Memory B cell (primary cell): ENCODE results near the gene ERC1.
"Not testable (repeated sequence)": the region's sequence is repeated elsewhere in the genome, so short reads cannot be mapped to it uniquely, and the experiment has no call there.

Source experiments
- ATAC-seq: fragments of 150-1000 bp; cut with Tn5 transposase; 2 replicates; pipeline ENCODE4 v1.10.0; 2021; ENCODE audit warnings: low read depth, mild to moderate bottlenecking, moderate library complexity
- DNase-seq, 2 donors: peaks; one replicate each; pipeline ENCODE4 v3.0.0; 2022; ENCODE audit warnings: low spot score in 2 of 2
- H3K27ac Mint-ChIP-seq: one replicate; pipeline ENCODE4 v1.8.0; 2022; ENCODE audit warnings: mild to moderate bottlenecking, moderate library complexity, mixed read lengths
- H3K27me3 Mint-ChIP-seq: one replicate; pipeline ENCODE4 v1.8.0; 2022; ENCODE audit warnings: mixed read lengths
- H3K36me3 Mint-ChIP-seq: one replicate; pipeline ENCODE4 v1.8.0; 2022; ENCODE audit warnings: mild to moderate bottlenecking, mixed read lengths
- H3K4me1 Mint-ChIP-seq: one replicate; pipeline ENCODE4 v1.8.0; 2022; ENCODE audit warnings: mixed read lengths
- H3K4me3 Mint-ChIP-seq: one replicate; pipeline ENCODE4 v1.8.0; 2022; ENCODE audit warnings: mild to moderate bottlenecking, moderate library complexity, mixed read lengths
- H3K9me3 Mint-ChIP-seq: one replicate; pipeline ENCODE4 v1.8.0; 2022; ENCODE audit warnings: mixed read lengths

Gene ERC1

GRCh38 chr12:1022032-1022970 is 31.3 kb downstream of the ERC1 start:
- H3K27me3 Mint-ChIP-seq = no peaks in the 10 kb centered on the region
- no peak overlapping the region for H3K4me3 Mint-ChIP-seq
- peaks cover 2% of the 10 kb centered on the region for H3K4me1 Mint-ChIP-seq
- ATAC-seq (no peak), DNase-seq (no peak)
- peaks cover 19% of the 10 kb centered on the region for H3K36me3 Mint-ChIP-seq
- H3K9me3 Mint-ChIP-seq = peaks cover 6% of the 10 kb centered on the region
- H3K27ac Mint-ChIP-seq = no peak overlapping the region

GRCh38 chr12:1030779-1031178 is 39.8 kb downstream of the ERC1 start:
- no peak overlapping the region for H3K4me3 Mint-ChIP-seq
- ATAC-seq = no peak
- peaks cover 20% of the 10 kb centered on the region for H3K36me3 Mint-ChIP-seq
- peaks cover 2% of the 10 kb centered on the region for H3K9me3 Mint-ChIP-seq
- H3K27me3 Mint-ChIP-seq = no peaks in the 10 kb centered on the region
- no peak overlapping the region for H3K27ac Mint-ChIP-seq
- H3K4me1 Mint-ChIP-seq = no peaks in the 10 kb centered on the region
- DNase-seq = no peak

GRCh38 chr12:1034243-1034642 is 43.2 kb downstream of the ERC1 start:
- DNase-seq (no peak), ATAC-seq (no peak)
- Mint-ChIP-seq H3K9me3 (peaks cover 2% of the 10 kb centered on the region), H3K4me3 (no peak overlapping the region), H3K27me3 (no peaks in the 10 kb centered on the region), H3K4me1 (no peaks in the 10 kb centered on the region), H3K36me3 (peaks cover 6% of the 10 kb centered on the region), H3K27ac (no peak overlapping the region)

DNA sequence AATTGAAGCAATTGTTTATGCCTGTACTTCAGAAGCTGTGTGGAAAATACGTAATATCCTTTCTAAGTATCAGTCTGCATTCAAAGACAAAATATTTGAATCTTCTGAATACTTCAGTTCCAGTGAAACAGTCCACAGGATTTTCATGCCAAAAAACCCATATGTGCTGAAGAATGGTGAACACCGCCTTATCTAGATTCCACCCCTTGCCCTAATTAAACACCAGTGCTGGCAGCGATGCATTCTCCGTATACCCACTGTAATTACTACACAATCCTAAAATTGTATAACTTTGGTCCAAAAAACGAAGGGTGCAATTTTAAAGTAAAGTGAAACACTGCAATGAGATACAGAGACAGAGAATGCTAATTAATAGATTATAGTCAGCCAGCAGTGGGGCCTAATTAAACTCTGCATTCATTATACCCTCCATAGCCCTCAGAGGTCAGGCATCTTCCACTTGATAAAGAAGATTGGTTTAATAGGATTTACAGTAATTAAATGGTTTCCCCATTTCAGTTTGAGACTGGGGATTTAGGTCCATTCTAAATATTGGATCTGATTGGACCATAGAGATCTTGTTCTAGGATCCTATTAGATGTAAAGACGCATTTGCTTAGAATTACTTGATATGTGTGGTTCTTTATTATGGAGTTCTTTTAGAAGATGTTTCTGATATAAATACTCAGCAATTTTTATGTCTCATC is 43.9 kb downstream of the ERC1 start:
- H3K36me3 Mint-ChIP-seq = peaks cover 6% of the 10 kb centered on the region
- peaks cover 2% of the 10 kb centered on the region for H3K9me3 Mint-ChIP-seq
- H3K27ac Mint-ChIP-seq = no peak overlapping the region
- no peak overlapping the region for H3K4me3 Mint-ChIP-seq
- H3K27me3 Mint-ChIP-seq = no peaks in the 10 kb centered on the region
- ATAC-seq (no peak), DNase-seq (no peak)
- no peaks in the 10 kb centered on the region for H3K4me1 Mint-ChIP-seq

DNA sequence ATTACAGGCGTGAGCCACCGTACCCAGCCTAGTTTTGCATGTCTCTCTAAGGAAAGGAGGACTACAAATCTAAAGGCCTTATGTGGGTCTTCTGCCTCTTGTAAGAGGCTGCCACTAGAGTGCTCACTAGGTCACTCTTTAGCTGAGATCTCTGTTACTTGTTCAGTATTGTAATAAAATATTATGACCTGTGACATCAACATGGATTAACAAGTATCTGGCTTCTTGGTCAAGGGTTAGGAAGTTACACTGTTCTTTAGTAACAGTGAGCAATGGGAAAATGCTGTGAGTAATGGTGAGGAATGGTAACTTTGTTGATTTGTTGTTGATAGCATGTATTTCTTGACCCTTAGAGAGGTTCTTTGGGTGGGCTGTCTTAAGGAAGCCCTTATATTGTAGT is 50.5 kb downstream of the ERC1 start:
- Mint-ChIP-seq H3K27ac (no peak overlapping the region), H3K9me3 (no peaks in the 10 kb centered on the region), H3K36me3 (peaks cover 11% of the 10 kb centered on the region), H3K4me1 (peaks cover 2% of the 10 kb centered on the region), H3K4me3 (no peak overlapping the region), H3K27me3 (no peaks in the 10 kb centered on the region)
- DNase-seq = no peak
- no peak for ATAC-seq

- H3K27ac Mint-ChIP-seq = no peak overlapping the region
- ATAC-seq (no peak), DNase-seq (no peak)
- peaks cover 7% of the 10 kb centered on the region for H3K4me1 Mint-ChIP-seq
- no peaks in the 10 kb centered on the region for H3K9me3 Mint-ChIP-seq
- no peaks in the 10 kb centered on the region for H3K27me3 Mint-ChIP-seq
- peaks cover 11% of the 10 kb centered on the region for H3K36me3 Mint-ChIP-seq
- no peak overlapping the region for H3K4me3 Mint-ChIP-seq
Observed at GRCh38 chr12:1044199-1044598, 53.2 kb downstream of the ERC1 start.

GRCh38 chr12:1044696-1045095 is 53.7 kb downstream of the ERC1 start:
- no peak for DNase-seq
- H3K4me3 Mint-ChIP-seq = no peak overlapping the region
- peaks cover 11% of the 10 kb centered on the region for H3K36me3 Mint-ChIP-seq
- no peak overlapping the region for H3K27ac Mint-ChIP-seq
- no peaks in the 10 kb centered on the region for H3K27me3 Mint-ChIP-seq
- H3K9me3 Mint-ChIP-seq = no peaks in the 10 kb centered on the region
- ATAC-seq = no peak
- H3K4me1 Mint-ChIP-seq = peaks cover 7% of the 10 kb centered on the region

DNA sequence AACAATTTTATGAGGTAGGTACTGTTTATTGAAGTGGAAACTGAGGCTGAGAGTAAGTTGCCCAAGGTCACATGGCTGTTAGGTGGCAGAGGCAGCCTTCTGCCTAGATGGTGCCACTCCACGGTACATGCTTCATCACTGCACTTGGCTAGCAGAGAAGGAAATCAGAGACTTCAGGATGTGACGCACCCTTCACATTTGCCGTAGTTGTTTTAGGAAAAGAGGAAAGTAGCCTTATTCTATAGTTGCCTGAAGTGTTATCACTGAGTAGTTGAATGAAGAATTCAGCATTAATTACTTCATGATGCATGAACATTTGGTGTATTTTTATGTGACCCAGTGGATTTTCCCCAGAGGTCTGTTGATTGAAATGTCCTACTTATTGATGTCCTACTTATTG is 55.7 kb downstream of the ERC1 start:
- Mint-ChIP-seq H3K27me3 (no peaks in the 10 kb centered on the region), H3K4me1 (peaks cover 5% of the 10 kb centered on the region), H3K27ac (no peak overlapping the region), H3K4me3 (no peak overlapping the region), H3K9me3 (no peaks in the 10 kb centered on the region), H3K36me3 (peaks cover 10% of the 10 kb centered on the region)
- no peak for ATAC-seq
- no peak for DNase-seq

DNA sequence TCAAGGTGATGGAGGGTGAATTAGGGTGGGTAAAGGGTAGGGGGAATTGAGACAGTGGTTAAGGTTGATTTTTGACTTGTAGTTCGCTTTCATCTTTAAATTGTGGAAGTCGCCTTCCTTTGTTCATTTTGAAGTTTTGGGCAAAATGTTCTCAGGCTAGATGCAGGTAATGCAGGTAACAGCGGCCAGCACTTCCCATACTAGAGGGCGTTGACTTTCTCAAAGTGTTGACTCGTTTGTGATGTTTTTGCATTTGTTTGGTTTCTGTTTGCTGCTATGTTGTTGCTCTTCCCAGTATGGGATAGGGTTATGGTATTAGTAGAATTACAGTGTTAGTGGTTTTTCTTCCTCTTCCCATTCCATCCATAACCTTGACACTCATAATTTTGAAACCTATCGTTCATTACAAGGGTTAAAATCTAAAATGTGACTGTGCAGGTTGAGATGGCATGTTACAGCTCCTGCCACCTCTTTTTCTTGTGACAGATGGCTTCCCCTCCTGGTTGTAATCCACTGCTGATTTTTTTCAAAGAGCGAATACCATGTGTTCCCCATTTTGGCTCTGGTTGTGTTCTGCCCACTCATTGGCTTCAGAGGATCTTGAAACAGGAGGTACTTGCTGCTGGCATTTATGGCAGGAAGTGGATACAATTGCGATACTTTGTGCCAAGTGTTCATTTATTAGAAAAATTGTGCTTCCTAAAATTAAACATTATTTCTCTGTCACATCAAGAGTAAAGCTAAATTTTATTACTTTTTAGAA is 57.1 kb downstream of the ERC1 start:
- Mint-ChIP-seq H3K4me1 (peaks cover 5% of the 10 kb centered on the region), H3K9me3 (no peaks in the 10 kb centered on the region), H3K4me3 (no peak overlapping the region), H3K36me3 (peaks cover 7% of the 10 kb centered on the region), H3K27ac (no peak overlapping the region), H3K27me3 (no peaks in the 10 kb centered on the region)
- ATAC-seq (no peak), DNase-seq (no peak)

GRCh38 chr12:1050059-1050707 is 59.2 kb downstream of the ERC1 start:
- ATAC-seq (no peak), DNase-seq (no peak)
- Mint-ChIP-seq H3K4me3 (no peak overlapping the region), H3K36me3 (peaks cover 2% of the 10 kb centered on the region), H3K9me3 (no peaks in the 10 kb centered on the region), H3K27ac (no peak overlapping the region), H3K4me1 (peaks cover 5% of the 10 kb centered on the region), H3K27me3 (no peaks in the 10 kb centered on the region)

GRCh38 chr12:1051672-1052071 is 60.6 kb downstream of the ERC1 start:
- H3K4me1 Mint-ChIP-seq, H3K27ac Mint-ChIP-seq, H3K27me3 Mint-ChIP-seq, H3K9me3 Mint-ChIP-seq, ATAC-seq, DNase-seq, H3K4me3 Mint-ChIP-seq, H3K36me3 Mint-ChIP-seq: not testable (repeated sequence)

DNA sequence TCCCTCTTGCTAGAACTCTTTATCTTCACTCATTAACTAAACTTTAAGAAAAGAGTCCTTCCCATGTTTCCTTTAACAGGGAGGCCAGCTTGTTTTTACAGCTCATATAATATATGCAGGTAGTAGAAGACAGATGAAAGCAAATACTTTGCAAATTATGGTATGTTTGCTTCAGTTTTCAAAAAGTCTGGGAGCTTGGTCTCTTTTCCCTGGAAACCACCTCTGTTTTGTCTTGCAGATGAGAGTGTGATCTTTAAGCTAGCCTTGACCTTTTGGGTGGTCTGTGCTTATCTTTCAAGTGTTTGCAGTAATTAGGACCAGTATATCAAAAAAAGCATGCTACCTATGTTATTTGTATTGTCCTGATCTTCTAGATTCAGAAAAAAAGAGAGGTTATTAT is 62.7 kb downstream of the ERC1 start:
- DNase-seq (no peak), ATAC-seq (no peak)
- Mint-ChIP-seq H3K4me3 (no peak overlapping the region), H3K27ac (no peak overlapping the region), H3K27me3 (no peaks in the 10 kb centered on the region), H3K36me3 (peaks cover 11% of the 10 kb centered on the region), H3K4me1 (no peaks in the 10 kb centered on the region), H3K9me3 (peaks cover 3% of the 10 kb centered on the region)

DNA sequence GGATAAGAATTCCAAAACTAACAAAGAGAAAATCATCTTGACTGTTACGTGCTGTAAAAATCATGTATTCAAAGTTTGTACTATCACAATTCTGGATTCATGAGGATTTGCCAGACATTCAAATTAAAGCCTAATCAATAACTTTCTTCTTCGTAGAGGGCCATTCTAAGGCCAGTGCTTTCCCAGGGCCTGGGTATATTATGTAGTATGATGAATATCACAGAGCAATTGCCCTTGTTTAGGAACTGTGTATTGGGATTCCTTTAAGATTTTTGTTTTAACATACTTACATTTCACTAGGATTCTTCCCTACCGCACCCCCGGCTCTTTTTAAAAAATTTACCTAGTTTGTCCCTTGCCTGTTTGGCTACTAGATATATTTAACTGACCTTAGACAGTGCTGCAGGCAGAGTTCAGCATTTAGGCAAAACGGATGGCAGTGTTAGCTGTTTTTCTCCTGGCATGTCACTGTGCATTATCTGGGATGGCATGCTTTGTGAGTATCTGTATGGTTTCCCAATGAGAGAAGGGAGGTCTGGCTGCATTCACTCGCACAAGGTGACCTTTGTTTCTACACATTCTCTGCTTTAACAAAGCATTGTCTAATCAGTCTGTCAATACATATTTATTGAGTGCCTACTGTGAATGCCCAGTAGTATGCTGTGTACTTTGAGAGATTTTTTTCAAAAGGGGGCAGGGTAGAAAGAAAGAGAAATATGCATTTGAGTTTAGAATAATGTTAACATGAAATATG is 63.3 kb downstream of the ERC1 start:
- H3K9me3 Mint-ChIP-seq = peaks cover 7% of the 10 kb centered on the region
- no peak overlapping the region for H3K4me3 Mint-ChIP-seq
- ATAC-seq (no peak), DNase-seq (no peak)
- H3K27me3 Mint-ChIP-seq = no peaks in the 10 kb centered on the region
- peaks cover 15% of the 10 kb centered on the region for H3K36me3 Mint-ChIP-seq
- no peak overlapping the region for H3K27ac Mint-ChIP-seq
- H3K4me1 Mint-ChIP-seq = no peaks in the 10 kb centered on the region
